IPS-15b (cell line): ENCODE measurements around the gene FAM168A.

Experiments
- H3K27me3 ChIP-seq: one replicate; pipeline ENCODE4 v1.6.1; 2013; ENCODE audit warnings: low read length; ENCODE audit not compliant: control insufficient read depth, insufficient read depth
- H3K36me3 ChIP-seq: one replicate; pipeline ENCODE4 v1.6.1; 2013; ENCODE audit warnings: low read length; ENCODE audit not compliant: control insufficient read depth, insufficient read depth
- H3K4me1 ChIP-seq: one replicate; pipeline ENCODE4 v1.6.1; 2013; ENCODE audit warnings: mild to moderate bottlenecking, low read length; ENCODE audit not compliant: control insufficient read depth, insufficient read depth
- H3K4me3 ChIP-seq: one replicate; pipeline ENCODE4 v1.5.1; 2013; ENCODE audit warnings: low read depth, low read length
- H3K9ac ChIP-seq: one replicate; pipeline ENCODE4 v1.6.1; 2013; ENCODE audit warnings: low read depth, mild to moderate bottlenecking, low read length
- H3K9me3 ChIP-seq: one replicate; pipeline ENCODE4 v1.6.1; 2013; ENCODE audit warnings: mild to moderate bottlenecking, low read length; ENCODE audit not compliant: control insufficient read depth, insufficient read depth

The FAM168A gene

GRCh38 chr11:73551677-73552076 lies 46.2 kb downstream of the FAM168A start:
- Histone ChIP-seq H3K4me3 (no peak overlapping the region), H3K27me3 (no peaks in the 10 kb centered on the region), H3K36me3 (no peaks in the 10 kb centered on the region)

DNA sequence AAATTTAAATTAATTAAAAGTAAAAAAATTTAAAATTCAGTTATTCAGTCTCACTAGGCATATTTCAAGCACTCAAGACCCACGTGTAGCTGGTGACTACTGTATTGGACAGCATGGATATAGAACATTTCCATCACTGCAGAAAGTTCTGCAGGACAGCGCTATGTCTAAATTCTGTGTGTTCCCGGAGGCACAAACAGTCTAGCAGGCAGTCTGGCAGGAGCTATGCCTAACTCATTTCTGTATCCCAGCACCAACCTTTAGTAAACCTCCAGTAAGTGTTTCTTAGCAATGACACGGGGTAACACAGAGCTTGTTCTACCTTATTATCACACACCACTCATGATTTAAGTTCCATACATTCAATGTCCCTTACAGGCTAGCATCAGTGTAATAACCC lies 48.5 kb downstream of the FAM168A start:
- Histone ChIP-seq H3K9me3 (no peaks in the 10 kb centered on the region), H3K27me3 (no peaks in the 10 kb centered on the region), H3K4me1 (no peaks in the 10 kb centered on the region), H3K9ac (no peak overlapping the region), H3K4me3 (no peak overlapping the region), H3K36me3 (no peaks in the 10 kb centered on the region)

More at GRCh38 chr11:73551677-73552076, 46.2 kb downstream of the FAM168A start:
- H3K9me3 ChIP-seq: no peaks in the 10 kb centered on the region
- H3K4me1 ChIP-seq: peaks cover 7% of the 10 kb centered on the region
- no peak overlapping the region for H3K9ac ChIP-seq

DNA sequence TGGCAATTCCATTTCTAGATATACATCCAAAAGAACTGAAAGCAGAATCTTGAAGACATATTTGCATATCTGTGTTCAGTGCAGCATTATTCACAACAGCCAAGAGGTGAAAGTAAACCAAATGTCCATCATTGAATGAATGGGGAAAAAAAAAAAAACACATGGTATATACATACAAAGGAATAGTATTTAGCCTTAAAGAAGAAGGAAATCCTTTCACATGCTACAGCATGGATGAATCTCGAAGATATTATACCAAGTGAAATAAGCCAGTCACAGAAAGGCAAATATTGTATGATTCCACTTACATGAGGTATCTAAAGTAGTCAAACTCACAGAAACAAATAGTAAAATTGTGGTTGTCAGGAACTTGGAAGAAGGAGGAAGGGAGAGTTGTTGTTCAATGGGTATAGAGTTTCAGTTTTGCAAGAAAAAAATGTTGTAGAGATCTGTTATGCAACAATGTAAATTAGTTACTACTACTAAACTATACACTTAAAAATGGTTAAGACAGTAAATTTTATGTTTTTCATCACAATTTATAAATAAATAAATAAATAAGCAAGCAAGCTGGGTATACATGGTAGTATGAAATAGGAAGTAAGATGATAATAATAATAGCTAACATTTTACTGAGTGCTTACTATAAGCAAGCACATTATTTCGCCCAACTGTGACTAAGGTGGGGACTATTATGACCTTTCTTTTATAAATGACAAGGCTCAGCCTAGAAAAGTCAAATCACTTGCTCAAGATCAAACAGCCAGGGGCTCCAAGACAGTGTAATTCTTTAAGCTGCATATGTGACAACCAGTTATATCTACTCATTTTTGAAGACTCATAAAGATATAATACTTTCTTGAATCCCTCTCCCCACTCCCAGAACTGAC lies 50.0 kb downstream of the FAM168A start:
- no peaks in the 10 kb centered on the region for H3K4me1 ChIP-seq
- no peak overlapping the region for H3K9ac ChIP-seq
- H3K27me3 ChIP-seq: no peaks in the 10 kb centered on the region
- no peaks in the 10 kb centered on the region for H3K9me3 ChIP-seq
- no peaks in the 10 kb centered on the region for H3K36me3 ChIP-seq
- H3K4me3 ChIP-seq: no peak overlapping the region

DNA sequence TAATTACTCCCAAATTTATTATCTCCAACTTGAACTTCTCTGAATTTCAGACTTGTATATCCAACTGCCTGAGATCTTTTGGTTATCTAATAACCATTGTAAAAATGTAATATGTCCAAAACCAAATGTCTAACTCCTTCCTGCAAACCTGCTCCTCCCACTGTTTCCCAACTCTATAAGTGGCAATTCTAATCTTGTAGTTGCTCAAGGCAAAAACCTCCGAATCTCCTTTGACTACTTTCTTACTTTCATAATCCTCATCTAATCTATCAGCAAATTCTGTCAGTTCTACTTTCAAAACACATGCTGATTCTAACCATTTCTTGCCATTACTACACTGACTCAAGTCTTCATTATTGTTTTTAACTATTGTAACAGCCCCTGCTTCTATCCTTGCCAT lies 55.7 kb downstream of the FAM168A start:
- no peaks in the 10 kb centered on the region for H3K9me3 ChIP-seq
- H3K4me1 ChIP-seq: peaks cover 22% of the 10 kb centered on the region
- H3K4me3 ChIP-seq: no peak overlapping the region
- no peaks in the 10 kb centered on the region for H3K36me3 ChIP-seq
- H3K27me3 ChIP-seq: no peaks in the 10 kb centered on the region
- no peak overlapping the region for H3K9ac ChIP-seq

DNA sequence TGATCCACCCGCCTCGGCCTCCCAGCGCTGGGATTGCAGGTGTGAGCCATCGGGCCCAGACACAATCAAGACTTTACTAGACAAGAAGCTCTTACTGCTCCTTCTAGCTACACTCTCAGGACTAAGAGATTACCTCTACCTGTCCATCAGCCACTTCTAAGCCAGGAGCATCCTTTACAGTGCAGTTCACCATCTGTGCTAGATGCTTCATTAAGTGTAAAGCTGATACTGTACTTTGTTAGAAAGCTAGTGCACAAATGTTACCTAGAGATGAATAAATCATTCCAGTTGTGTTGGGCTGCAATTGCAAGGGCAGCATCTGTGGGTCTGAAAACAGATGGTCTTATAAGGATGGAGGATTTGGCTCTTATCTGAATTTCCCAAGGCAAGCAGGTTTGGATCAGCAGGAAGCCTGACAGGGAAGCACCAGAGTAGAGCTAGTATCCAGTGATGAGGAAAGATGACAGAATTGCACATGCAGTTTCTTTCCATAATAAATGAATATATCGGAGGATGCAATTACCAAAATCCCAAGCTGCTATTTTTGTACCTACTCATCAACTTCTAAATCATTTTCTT lies 58.3 kb downstream of the FAM168A start:
- H3K9ac ChIP-seq: no peak overlapping the region
- H3K27me3 ChIP-seq: no peaks in the 10 kb centered on the region
- H3K9me3 ChIP-seq: no peaks in the 10 kb centered on the region
- no peak overlapping the region for H3K4me3 ChIP-seq
- no peaks in the 10 kb centered on the region for H3K36me3 ChIP-seq
- H3K4me1 ChIP-seq: peaks cover 22% of the 10 kb centered on the region

DNA sequence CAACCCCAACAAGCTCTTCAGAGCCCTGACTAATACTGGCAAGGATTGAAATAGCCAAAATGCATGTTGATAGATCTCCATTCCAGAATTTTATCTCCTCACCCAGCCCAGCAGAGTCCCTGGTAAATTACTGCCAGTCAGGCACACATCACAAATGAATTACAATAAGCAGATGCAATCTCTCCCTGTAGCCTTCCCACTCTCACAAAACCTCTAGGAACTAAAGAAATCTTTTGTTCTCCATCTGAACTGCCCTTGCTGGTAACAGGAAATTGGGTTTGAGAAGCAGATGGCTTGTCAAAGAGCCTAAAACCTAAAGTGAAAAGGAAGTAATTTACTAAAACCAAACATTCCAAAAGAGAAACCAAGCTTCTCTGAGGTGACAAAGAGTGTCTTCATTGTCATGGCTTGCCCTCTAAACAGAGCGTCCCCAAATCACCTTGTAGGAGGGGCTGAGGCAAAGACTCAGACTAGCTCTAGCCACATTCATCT lies 59.5 kb downstream of the FAM168A start:
- Histone ChIP-seq H3K9ac (no peak overlapping the region), H3K4me1 (peaks cover 22% of the 10 kb centered on the region), H3K36me3 (no peaks in the 10 kb centered on the region), H3K27me3 (no peaks in the 10 kb centered on the region), H3K4me3 (no peak overlapping the region), H3K9me3 (no peaks in the 10 kb centered on the region)

GRCh38 chr11:73537969-73538368 lies 59.9 kb downstream of the FAM168A start:
- no peaks in the 10 kb centered on the region for H3K9me3 ChIP-seq
- no peak overlapping the region for H3K4me3 ChIP-seq
- peaks cover 22% of the 10 kb centered on the region for H3K4me1 ChIP-seq
- H3K27me3 ChIP-seq: no peaks in the 10 kb centered on the region
- H3K9ac ChIP-seq: no peak overlapping the region
- no peaks in the 10 kb centered on the region for H3K36me3 ChIP-seq

GRCh38 chr11:73536961-73537360 lies 61.0 kb downstream of the FAM168A start:
- peaks cover 22% of the 10 kb centered on the region for H3K4me1 ChIP-seq
- no peaks in the 10 kb centered on the region for H3K27me3 ChIP-seq
- no peak overlapping the region for H3K4me3 ChIP-seq
- no peak overlapping the region for H3K9ac ChIP-seq
- no peaks in the 10 kb centered on the region for H3K36me3 ChIP-seq
- H3K9me3 ChIP-seq: no peaks in the 10 kb centered on the region

DNA sequence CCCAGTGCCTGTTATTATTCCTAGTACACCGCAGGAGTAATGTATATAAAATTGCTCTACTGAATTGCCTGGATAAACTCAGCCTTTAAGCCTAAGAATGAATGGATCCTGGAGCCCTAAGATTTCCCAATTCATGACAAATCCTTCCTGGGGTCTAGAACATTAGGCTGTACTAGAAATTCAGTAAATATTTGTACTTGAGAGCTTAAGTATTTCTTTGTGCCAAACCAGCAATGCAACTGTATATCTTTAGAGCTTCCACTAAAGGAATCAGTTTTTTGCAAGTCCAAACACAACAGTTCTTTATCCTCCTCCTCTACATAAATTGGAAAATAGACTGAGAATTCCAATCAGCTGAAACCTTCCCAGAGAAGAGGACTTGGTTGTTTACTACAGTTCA lies 65.6 kb downstream of the FAM168A start:
- no peaks in the 10 kb centered on the region for H3K36me3 ChIP-seq
- peaks cover 29% of the 10 kb centered on the region for H3K4me1 ChIP-seq
- H3K4me3 ChIP-seq: no peak overlapping the region
- no peaks in the 10 kb centered on the region for H3K9me3 ChIP-seq
- no peaks in the 10 kb centered on the region for H3K27me3 ChIP-seq
- H3K9ac ChIP-seq: no peak overlapping the region

- Histone ChIP-seq H3K27me3 (no peaks in the 10 kb centered on the region), H3K4me3 (no peak overlapping the region), H3K9me3 (no peaks in the 10 kb centered on the region), H3K9ac (no peak overlapping the region), H3K4me1 (peaks cover 38% of the 10 kb centered on the region), H3K36me3 (no peaks in the 10 kb centered on the region)
Observed at GRCh38 chr11:73531386-73531785, 66.5 kb downstream of the FAM168A start.

DNA sequence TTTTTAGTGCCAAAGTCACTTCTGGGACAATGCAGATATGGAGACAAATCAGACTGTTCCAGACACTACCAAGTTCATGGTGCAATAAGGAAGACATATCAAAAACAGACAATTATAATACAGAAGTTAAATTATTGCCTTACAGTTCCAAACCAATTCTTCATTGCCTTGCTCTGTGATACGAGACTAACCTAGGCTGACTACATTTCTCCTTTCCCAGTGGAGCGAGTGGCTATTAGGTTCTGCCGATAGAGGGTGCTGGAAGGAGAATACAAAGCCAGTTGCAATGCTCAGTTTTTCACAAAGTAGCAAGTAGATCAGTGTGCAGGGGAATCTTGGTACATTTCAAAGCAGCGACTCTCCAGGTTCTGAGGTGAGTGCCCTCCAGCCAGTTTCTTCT lies 67.8 kb downstream of the FAM168A start:
- no peak overlapping the region for H3K9ac ChIP-seq
- H3K4me1 ChIP-seq: peaks cover 38% of the 10 kb centered on the region
- H3K4me3 ChIP-seq: no peak overlapping the region
- no peaks in the 10 kb centered on the region for H3K27me3 ChIP-seq
- H3K36me3 ChIP-seq: no peaks in the 10 kb centered on the region
- H3K9me3 ChIP-seq: no peaks in the 10 kb centered on the region

DNA sequence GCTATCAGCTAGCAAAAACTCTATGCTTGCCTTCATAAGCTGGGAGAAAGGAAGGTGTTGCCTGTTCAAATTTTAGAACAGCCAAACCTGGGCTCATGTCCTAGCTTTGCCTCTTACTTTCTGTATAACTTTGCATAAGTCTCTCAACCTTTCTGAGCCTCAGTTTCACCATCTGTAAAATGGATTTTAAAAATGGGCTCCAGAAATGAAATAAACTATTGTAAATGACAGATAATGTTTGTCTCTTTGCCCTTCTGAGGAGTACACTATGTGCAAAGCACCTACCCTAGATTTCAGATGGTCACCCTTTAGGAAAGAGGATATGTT lies 68.7 kb downstream of the FAM168A start:
- Histone ChIP-seq H3K4me1 (peaks cover 38% of the 10 kb centered on the region), H3K9me3 (no peaks in the 10 kb centered on the region), H3K9ac (no peak overlapping the region), H3K4me3 (no peak overlapping the region), H3K27me3 (no peaks in the 10 kb centered on the region), H3K36me3 (no peaks in the 10 kb centered on the region)
